ENCODE results near the gene RCOR1. TPM values are rescaled to one million over a fixed set of nuclear protein-coding genes. Genes with fewer than 3 reads are reported as not detected.

The RCOR1 gene
- total RNA-seq, 1 experiment from 2014 or later: 25.4 TPM

DNA sequence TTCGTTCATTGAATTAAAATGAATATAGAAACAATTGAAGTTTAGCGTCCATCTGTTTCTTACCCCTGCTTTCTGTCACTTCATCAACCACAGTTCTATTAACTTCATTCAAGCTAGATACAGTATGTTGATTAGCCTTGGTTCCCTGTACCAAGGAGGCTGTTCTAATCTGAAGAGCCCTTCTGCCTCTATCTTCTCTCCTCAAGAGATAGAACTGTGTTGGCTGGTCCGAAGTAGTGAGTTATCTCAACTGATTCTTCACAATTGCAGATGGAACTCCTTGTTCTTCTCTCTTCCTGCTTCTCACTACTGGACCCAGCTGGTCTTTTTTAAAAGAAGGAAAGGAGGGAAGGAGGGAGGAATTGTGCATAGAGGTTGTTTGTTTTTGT lies 102.7 kb downstream of the RCOR1 start:
- Mint-ChIP-seq H3K27me3 (ENCODE audit: low read depth) (no peaks in the 10 kb centered on the region), H3K4me1 (peaks cover 41% of the 10 kb centered on the region), H3K36me3 (no peaks in the 10 kb centered on the region), H3K27ac (no peak overlapping the region), H3K4me3 (no peak overlapping the region), H3K9me3 (no peaks in the 10 kb centered on the region)
- POLR2A ChIA-PET: interaction anchor here (0.6 to 0.9 kb wide), 2 partner anchors 79 to 119 kb away, joined by 3 to 4 read pairs; no protein-coding TSS in a partner anchor
- ATAC-seq (no peak), DNase-seq (ENCODE audit: low spot score) (no peak)
- TF ChIP-seq ZNF138 (CRISPR knock-in tag; conservative IDR thresholded peaks at IDR 0.05): no peak
- no peak for TF ChIP-seq RELA (CRISPR knock-in tag; IDR thresholded peaks at IDR 0.05; ENCODE audit: borderline replicate concordance)
- TF ChIP-seq GRHL2 (CRISPR knock-in tag; IDR thresholded peaks at IDR 0.05; ENCODE audit: insufficient replicate concordance, severe bottlenecking): no peak
- no peak for TF ChIP-seq SMAD3 (CRISPR knock-in tag; IDR thresholded peaks at IDR 0.05; ENCODE audit: borderline replicate concordance)
- TF ChIP-seq TP53 (CRISPR knock-in tag; IDR thresholded peaks at IDR 0.05): no peak
- TF ChIP-seq SP1 (CRISPR knock-in tag; conservative IDR thresholded peaks at IDR 0.05): no peak
- TF ChIP-seq, protein P1, sequence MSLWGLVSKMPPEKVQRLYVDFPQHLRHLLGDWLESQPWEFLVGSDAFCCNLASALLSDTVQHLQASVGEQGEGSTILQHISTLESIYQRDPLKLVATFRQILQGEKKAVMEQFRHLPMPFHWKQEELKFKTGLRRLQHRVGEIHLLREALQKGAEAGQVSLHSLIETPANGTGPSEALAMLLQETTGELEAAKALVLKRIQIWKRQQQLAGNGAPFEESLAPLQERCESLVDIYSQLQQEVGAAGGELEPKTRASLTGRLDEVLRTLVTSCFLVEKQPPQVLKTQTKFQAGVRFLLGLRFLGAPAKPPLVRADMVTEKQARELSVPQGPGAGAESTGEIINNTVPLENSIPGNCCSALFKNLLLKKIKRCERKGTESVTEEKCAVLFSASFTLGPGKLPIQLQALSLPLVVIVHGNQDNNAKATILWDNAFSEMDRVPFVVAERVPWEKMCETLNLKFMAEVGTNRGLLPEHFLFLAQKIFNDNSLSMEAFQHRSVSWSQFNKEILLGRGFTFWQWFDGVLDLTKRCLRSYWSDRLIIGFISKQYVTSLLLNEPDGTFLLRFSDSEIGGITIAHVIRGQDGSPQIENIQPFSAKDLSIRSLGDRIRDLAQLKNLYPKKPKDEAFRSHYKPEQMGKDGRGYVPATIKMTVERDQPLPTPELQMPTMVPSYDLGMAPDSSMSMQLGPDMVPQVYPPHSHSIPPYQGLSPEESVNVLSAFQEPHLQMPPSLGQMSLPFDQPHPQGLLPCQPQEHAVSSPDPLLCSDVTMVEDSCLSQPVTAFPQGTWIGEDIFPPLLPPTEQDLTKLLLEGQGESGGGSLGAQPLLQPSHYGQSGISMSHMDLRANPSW (CRISPR knock-in tag; conservative IDR thresholded peaks at IDR 0.05; ENCODE audit: low read depth): no peak
- TF ChIP-seq OVOL2 (CRISPR knock-in tag; IDR thresholded peaks at IDR 0.05; ENCODE audit: borderline replicate concordance): no peak
- TF ChIP-seq MYBL2 (CRISPR knock-in tag; IDR thresholded peaks at IDR 0.05): no peak
- TF ChIP-seq NR3C1 (CRISPR knock-in tag; conservative IDR thresholded peaks at IDR 0.05; ENCODE audit: low read depth): no peak
- no peak for TF ChIP-seq IRF1 (CRISPR knock-in tag; IDR thresholded peaks at IDR 0.05)
- TF ChIP-seq FOXP1 (CRISPR knock-in tag; IDR thresholded peaks at IDR 0.05; ENCODE audit: borderline replicate concordance): no peak
- TF ChIP-seq ZNF317 (CRISPR knock-in tag; IDR thresholded peaks at IDR 0.05; ENCODE audit: borderline replicate concordance, low read depth): no peak
- TF ChIP-seq NFYB (CRISPR knock-in tag; conservative IDR thresholded peaks at IDR 0.05; ENCODE audit: low read depth): no peak
- TF ChIP-seq TEAD4 (CRISPR knock-in tag; IDR thresholded peaks at IDR 0.05): no peak
- CTCF ChIA-PET: interaction anchor here (0.5 to 4.3 kb wide), 57 partner anchors 9 to 677 kb away, joined by 3 to 72 read pairs (median 4); partner anchors contain the start of gene AMN

DNA sequence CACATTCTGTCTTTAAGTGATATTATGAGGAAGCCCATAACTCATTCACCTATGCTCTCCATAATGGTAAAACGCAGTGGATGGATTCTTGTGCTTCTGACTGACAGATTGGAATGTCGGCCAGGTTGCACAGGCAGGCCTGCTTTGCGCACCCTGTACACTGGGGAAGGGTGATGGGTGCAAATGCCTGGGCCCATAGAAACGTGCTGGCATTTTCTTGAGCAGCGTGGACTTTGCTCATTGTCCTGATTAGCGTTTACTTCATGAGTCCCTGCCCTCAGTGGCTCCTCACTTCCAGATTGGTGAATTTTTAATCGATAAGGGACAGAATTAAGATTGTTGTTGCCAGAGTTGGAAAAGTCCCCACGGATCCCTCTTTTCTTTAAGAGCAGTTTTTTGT lies 103.9 kb downstream of the RCOR1 start:
- CTCF ChIA-PET: interaction anchor here (0.6 to 4.3 kb wide), 5 partner anchors 35 to 235 kb away, joined by 3 to 72 read pairs (median 4); no protein-coding TSS in a partner anchor
- no peaks in the 10 kb centered on the region for H3K27me3 Mint-ChIP-seq (ENCODE audit: low read depth)
- no peak for DNase-seq (ENCODE audit: low spot score)
- no peak overlapping the region for H3K4me3 Mint-ChIP-seq
- H3K9me3 Mint-ChIP-seq: peaks cover 4% of the 10 kb centered on the region
- H3K4me1 Mint-ChIP-seq: peaks cover 41% of the 10 kb centered on the region
- POLR2A ChIA-PET: interaction anchor here (0.6 kb wide), 1 partner anchor 279 kb away, joined by 3 read pairs; no protein-coding TSS in a partner anchor
- ATAC-seq: no peak
- H3K27ac Mint-ChIP-seq: peak overlapping the region; percentile 38
- peaks cover 3% of the 10 kb centered on the region for H3K36me3 Mint-ChIP-seq
- TF ChIP-seq SOX15 (CRISPR knock-in tag; IDR thresholded peaks at IDR 0.05) (no peak), KAT7 (CRISPR knock-in tag; IDR thresholded peaks at IDR 0.05; ENCODE audit: borderline replicate concordance) (no peak), ZSCAN18 (CRISPR knock-in tag; IDR thresholded peaks at IDR 0.05) (no peak), ELF4 (CRISPR knock-in tag; IDR thresholded peaks at IDR 0.05; ENCODE audit: low read depth) (no peak), FOXK1 (CRISPR knock-in tag; IDR thresholded peaks at IDR 0.05) (no peak), JUN (CRISPR knock-in tag; IDR thresholded peaks at IDR 0.05) (no peak), ZNF396 (CRISPR knock-in tag; IDR thresholded peaks at IDR 0.05; ENCODE audit: borderline replicate concordance) (no peak)
- TF ChIP-seq, protein P2, sequence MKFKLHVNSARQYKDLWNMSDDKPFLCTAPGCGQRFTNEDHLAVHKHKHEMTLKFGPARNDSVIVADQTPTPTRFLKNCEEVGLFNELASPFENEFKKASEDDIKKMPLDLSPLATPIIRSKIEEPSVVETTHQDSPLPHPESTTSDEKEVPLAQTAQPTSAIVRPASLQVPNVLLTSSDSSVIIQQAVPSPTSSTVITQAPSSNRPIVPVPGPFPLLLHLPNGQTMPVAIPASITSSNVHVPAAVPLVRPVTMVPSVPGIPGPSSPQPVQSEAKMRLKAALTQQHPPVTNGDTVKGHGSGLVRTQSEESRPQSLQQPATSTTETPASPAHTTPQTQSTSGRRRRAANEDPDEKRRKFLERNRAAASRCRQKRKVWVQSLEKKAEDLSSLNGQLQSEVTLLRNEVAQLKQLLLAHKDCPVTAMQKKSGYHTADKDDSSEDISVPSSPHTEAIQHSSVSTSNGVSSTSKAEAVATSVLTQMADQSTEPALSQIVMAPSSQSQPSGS (CRISPR knock-in tag; IDR thresholded peaks at IDR 0.05; ENCODE audit: borderline replicate concordance, low read depth): no peak
- TF ChIP-seq, protein P3, sequence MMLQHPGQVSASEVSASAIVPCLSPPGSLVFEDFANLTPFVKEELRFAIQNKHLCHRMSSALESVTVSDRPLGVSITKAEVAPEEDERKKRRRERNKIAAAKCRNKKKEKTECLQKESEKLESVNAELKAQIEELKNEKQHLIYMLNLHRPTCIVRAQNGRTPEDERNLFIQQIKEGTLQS (CRISPR knock-in tag; conservative IDR thresholded peaks at IDR 0.05): no peak
- TF ChIP-seq, protein P4, sequence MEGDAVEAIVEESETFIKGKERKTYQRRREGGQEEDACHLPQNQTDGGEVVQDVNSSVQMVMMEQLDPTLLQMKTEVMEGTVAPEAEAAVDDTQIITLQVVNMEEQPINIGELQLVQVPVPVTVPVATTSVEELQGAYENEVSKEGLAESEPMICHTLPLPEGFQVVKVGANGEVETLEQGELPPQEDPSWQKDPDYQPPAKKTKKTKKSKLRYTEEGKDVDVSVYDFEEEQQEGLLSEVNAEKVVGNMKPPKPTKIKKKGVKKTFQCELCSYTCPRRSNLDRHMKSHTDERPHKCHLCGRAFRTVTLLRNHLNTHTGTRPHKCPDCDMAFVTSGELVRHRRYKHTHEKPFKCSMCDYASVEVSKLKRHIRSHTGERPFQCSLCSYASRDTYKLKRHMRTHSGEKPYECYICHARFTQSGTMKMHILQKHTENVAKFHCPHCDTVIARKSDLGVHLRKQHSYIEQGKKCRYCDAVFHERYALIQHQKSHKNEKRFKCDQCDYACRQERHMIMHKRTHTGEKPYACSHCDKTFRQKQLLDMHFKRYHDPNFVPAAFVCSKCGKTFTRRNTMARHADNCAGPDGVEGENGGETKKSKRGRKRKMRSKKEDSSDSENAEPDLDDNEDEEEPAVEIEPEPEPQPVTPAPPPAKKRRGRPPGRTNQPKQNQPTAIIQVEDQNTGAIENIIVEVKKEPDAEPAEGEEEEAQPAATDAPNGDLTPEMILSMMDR (IDR thresholded peaks at IDR 0.05): no peak
- TF ChIP-seq, protein P1 (CRISPR knock-in tag; conservative IDR thresholded peaks at IDR 0.05; ENCODE audit: low read depth): no peak
